Activated naive CD4-positive, alpha-beta T cell treated with anti-CD3 and anti-CD28 coated beads, Interleukin-2, amount 50 U/mL, for 72 hours (primary cell): Measurements from ENCODE around the gene DARS2. TPM values are rescaled to one million over a fixed set of nuclear protein-coding genes. Genes with fewer than 3 reads are reported as not detected.

Experiments used
- ATAC-seq, 2 donors: fragments of 150-1000 bp; cut with Tn5 transposase; 2 replicates each; pipeline ENCODE4 v1.10.0; 2021; ENCODE audit warnings: mild to moderate bottlenecking in 2 of 2, moderate library complexity in 2 of 2
- DNase-seq, 2 donors: peaks; one replicate each; pipeline ENCODE4 v3.0.0; 2021 to 2022; ENCODE audit warnings: low spot score in 2 of 2
- H3K27ac Mint-ChIP-seq, 2 donors: one replicate each; pipeline ENCODE4 v1.8.0; 2022; ENCODE audit warnings: mild to moderate bottlenecking in 2 of 2, mixed read lengths in 2 of 2
- H3K36me3 Mint-ChIP-seq, 2 donors: one replicate each; pipeline ENCODE4 v1.8.0; 2022; ENCODE audit warnings: mixed read lengths in 2 of 2
- H3K9me3 Mint-ChIP-seq, 2 donors: one replicate each; pipeline ENCODE4 v1.8.0; 2022; ENCODE audit warnings: mixed read lengths in 2 of 2
- total RNA-seq, 2 donors: library from RNA; stranded (reverse); gene quantifications; one replicate each; pipeline ENCODE4 v1.2.3, GENCODE V29; 2022

The DARS2 gene
- total RNA-seq, 2 donors from 2014 or later = 31.1 to 40.7 TPM

GRCh38 chr1:173903827-173904531 lies 79.5 kb downstream of the DARS2 start:
- Mint-ChIP-seq H3K27ac (no peak overlapping the region), H3K9me3 (peaks cover 0 to 6% of the 10 kb centered on the region in 2 donors)
- no peak for ATAC-seq

More at GRCh38 chr1:173903827-173904531, 79.5 kb downstream of the DARS2 start:
- peaks cover 0 to 8% of the 10 kb centered on the region in 2 donors for H3K36me3 Mint-ChIP-seq
- DNase-seq = no peak

Other genes starting within 250 kb of the DARS2 start
- not detected for gene SLC9C2, start 221.6 kb upstream of the DARS2 start, total RNA-seq
- not detected for gene TEX50, start 189.3 kb upstream of the DARS2 start, total RNA-seq
- gene ANKRD45, start 154.8 kb upstream of the DARS2 start, total RNA-seq = not detected
- gene KLHL20, start 109.7 kb upstream of the DARS2 start, total RNA-seq = 10 to 100 TPM; 15.5 to 21.4 TPM
- gene CENPL, start 210 bp downstream of the DARS2 start, total RNA-seq = 10 to 100 TPM; 29.5 to 30.4 TPM
- gene GAS5, start 43.3 kb downstream of the DARS2 start, total RNA-seq = 100 to 1,000 TPM; 846 to 962 TPM
- 10 to 100 TPM in 1 of 2 donors, 1 to 10 TPM in 1; 9.5 to 21.4 TPM for gene ZBTB37, start 43.7 kb downstream of the DARS2 start, total RNA-seq
- under 1 TPM in 1 of 2 donors, not detected in 1; 0.27 TPM for gene SERPINC1, start 92.7 kb downstream of the DARS2 start, total RNA-seq
- gene RC3H1, start 197.7 kb downstream of the DARS2 start, total RNA-seq = 10 to 100 TPM; 27.4 to 50.1 TPM